Chondrocyte (in vitro differentiated cells): ENCODE data around the gene HPS4. TPM values are rescaled to one million over a fixed set of nuclear protein-coding genes. Genes with fewer than 3 reads are reported as not detected.
A peak's percentile ranks its signal among the peaks of the same experiment; 100 is the strongest.

Experiments used
- DNase-seq: peaks from one replicate; pipeline ENCODE4 v3.0.0; 2021; ENCODE audit warnings: mixed read lengths, low spot score
- H3K27ac Mint-ChIP-seq: one replicate; pipeline ENCODE4 v1.8.0; 2021; ENCODE audit warnings: mild to moderate bottlenecking, moderate library complexity, mixed read lengths; ENCODE audit not compliant: unreplicated experiment
- H3K27me3 Mint-ChIP-seq: 2 replicates; pipeline ENCODE4 v1.8.0; 2021; ENCODE audit warnings: low read depth, mixed read lengths
- H3K36me3 Mint-ChIP-seq: 2 replicates; pipeline ENCODE4 v1.8.0; 2021; ENCODE audit warnings: low read depth, mixed read lengths
- H3K4me1 Mint-ChIP-seq: 2 replicates; pipeline ENCODE4 v1.8.0; 2021; ENCODE audit warnings: low read depth, mild to moderate bottlenecking, mixed read lengths
- H3K4me3 Mint-ChIP-seq: one replicate; pipeline ENCODE4 v1.8.0; 2021; ENCODE audit warnings: mild to moderate bottlenecking, moderate library complexity, mixed read lengths; ENCODE audit not compliant: unreplicated experiment
- H3K9me3 Mint-ChIP-seq: 2 replicates; pipeline ENCODE4 v1.8.0; 2021; ENCODE audit warnings: low read depth, mixed read lengths
- CTCF ChIP-seq: fragments of 200-600 bp; sonication (generic); IDR thresholded peaks from 2 replicates; pipeline ENCODE4 v1.5.0; 2021; ENCODE audit warnings: antibody characterized with exemption, mild to moderate bottlenecking, moderate library complexity
- total RNA-seq: library from RNA; stranded (reverse); gene quantifications from 3 replicates; pipeline ENCODE4 v1.2.1, GENCODE V29; 2021

The HPS4 gene
- total RNA-seq, 1 donor from 2014 or later, result 28.2 TPM

DNA sequence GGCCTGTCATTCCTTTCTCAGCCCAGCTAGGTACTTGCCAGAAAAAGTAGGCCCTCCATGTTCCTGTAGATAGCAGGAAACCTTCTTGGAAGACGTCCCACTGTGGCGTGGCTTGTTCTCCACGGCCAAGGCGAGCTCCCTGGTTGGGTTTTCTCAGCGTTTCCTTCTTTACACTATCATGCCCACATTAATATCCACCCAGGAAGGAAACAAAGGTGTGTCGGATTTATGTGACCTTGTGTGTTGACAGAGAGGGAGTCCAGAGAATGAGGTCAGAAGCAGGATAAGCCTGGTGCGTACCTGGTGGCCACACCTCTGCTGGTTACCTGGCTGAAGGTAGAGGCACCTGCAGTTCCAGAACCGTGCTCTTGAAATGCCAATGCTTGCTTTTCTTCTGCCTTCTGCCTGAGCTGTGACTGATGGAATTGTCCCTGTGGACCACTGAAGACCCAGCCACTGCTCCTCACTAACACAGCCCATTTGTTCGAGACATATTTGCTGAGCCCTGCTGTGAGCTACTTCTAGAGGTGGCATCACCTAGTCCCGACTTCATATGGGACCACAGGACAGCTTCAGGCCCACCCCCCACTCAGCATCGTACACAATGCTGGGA is 46.6 kb downstream of the HPS4 start:
- Mint-ChIP-seq H3K4me3 (no peak overlapping the region), H3K36me3 (peaks cover 8% of the 10 kb centered on the region), H3K27ac (no peak overlapping the region), H3K4me1 (no peaks in the 10 kb centered on the region), H3K9me3 (no peaks in the 10 kb centered on the region), H3K27me3 (no peaks in the 10 kb centered on the region)
- no peak for TF ChIP-seq CTCF
- no peak for DNase-seq

DNA sequence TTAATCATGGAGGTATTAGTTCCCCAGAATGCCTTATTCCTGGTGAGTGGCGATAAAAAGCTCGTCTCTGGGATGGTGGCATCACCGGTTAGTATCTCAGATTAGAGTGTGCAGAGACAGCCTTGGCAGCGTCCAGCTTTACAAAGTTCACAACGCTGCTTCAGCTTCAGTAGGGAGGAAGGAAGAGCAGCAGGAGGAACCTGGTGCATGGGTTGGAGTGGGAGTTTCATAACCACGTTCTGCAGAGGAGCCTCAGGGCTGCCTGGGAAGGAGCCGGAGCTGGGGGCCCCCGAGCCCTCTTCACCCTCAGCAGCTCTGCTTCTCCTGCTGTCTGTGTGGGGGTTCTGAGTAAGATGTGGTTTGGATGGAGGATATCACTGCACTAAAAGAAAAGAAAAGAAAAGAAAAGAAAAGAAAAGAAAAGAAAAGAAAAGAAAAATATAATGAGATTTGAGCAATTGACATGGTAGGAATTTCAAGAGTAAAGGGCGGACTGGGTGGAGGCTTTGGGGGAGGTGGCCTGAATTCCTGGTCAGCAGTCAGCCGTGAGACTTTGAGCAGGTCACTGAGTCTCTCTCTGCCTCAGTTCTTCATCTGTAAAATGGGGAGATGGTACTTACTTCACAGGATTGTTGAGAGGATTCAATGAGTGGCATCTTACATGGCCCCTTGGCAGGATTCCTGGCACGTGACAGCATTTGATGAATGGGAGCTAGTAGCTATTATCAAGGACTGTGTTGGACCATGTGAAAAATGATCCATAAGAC is 48.1 kb downstream of the HPS4 start:
- Mint-ChIP-seq H3K27ac (no peak overlapping the region), H3K4me1 (peaks cover 10% of the 10 kb centered on the region), H3K9me3 (no peaks in the 10 kb centered on the region), H3K36me3 (peaks cover 8% of the 10 kb centered on the region), H3K27me3 (no peaks in the 10 kb centered on the region), H3K4me3 (no peak overlapping the region)
- no peak for TF ChIP-seq CTCF
- DNase-seq, result no peak

DNA sequence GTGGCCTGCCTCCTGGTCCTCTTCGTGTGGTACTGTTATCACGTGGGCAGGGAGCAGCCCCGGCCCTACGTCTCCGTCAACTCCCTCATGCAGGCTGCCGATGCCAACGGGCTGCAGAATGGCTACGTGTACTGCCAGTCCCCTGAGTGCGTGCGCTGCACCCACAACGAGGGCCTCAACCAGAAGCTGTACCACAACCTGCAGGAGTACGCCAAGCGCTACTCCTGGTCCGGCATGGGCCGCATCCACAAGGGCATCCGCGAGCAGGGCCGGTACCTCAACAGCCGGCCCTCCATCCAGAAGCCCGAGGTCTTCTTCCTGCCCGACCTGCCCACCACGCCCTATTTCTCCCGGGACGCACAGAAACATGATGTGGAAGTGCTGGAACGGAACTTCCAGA is 49.8 kb downstream of the HPS4 start:
- Mint-ChIP-seq H3K27ac (no peak overlapping the region), H3K36me3 (peaks cover 8% of the 10 kb centered on the region), H3K27me3 (no peaks in the 10 kb centered on the region), H3K4me1 (peaks cover 20% of the 10 kb centered on the region), H3K9me3 (no peaks in the 10 kb centered on the region), H3K4me3 (no peak overlapping the region)
- DNase-seq, result no peak
- TF ChIP-seq CTCF, result no peak

- TF ChIP-seq CTCF, result no peak
- Mint-ChIP-seq H3K9me3 (no peaks in the 10 kb centered on the region), H3K27ac (no peak overlapping the region), H3K27me3 (no peaks in the 10 kb centered on the region), H3K36me3 (peaks cover 8% of the 10 kb centered on the region), H3K4me1 (peaks cover 27% of the 10 kb centered on the region), H3K4me3 (no peak overlapping the region)
- DNase-seq, result no peak
These were observed 50.8 kb downstream of the HPS4 start for GRCh38 chr22:26432619-26433311.

GRCh38 chr22:26431261-26431995 is 52.2 kb downstream of the HPS4 start:
- no peak for DNase-seq
- H3K4me3 Mint-ChIP-seq, result no peak overlapping the region
- H3K4me1 Mint-ChIP-seq, result peaks cover 27% of the 10 kb centered on the region
- peaks cover 5% of the 10 kb centered on the region for H3K27me3 Mint-ChIP-seq
- H3K36me3 Mint-ChIP-seq, result peaks cover 8% of the 10 kb centered on the region
- H3K9me3 Mint-ChIP-seq, result no peaks in the 10 kb centered on the region
- H3K27ac Mint-ChIP-seq, result peak overlapping the region; percentile 45
- TF ChIP-seq CTCF, result no peak
